GM19372 (cell line): ENCODE measurements around the gene CD99L2.

Source experiments
- ATAC-seq: cut with Tn5 transposase; IDR thresholded peaks from one replicate; pipeline ENCODE4 v1.9.1; 2021; ENCODE audit warnings: mild to moderate bottlenecking, low read depth, moderate library complexity; ENCODE audit not compliant: unreplicated experiment

Gene CD99L2

GRCh38 chrX:150898343-150899190 is at the start of gene CD99L2:
CD99L2 (minus strand) TSS chrX:150898668; CDS start chrX:150898588, 80 bp downstream.
- peak; percentile 88 for ATAC-seq

GRCh38 chrX:150944233-150944632 is 45.8 kb upstream of the CD99L2 start:
- no peak for ATAC-seq

- ATAC-seq = no peak
These were observed 44.6 kb upstream of the CD99L2 start for GRCh38 chrX:150942942-150943594.

GRCh38 chrX:150941580-150941979 is 43.1 kb upstream of the CD99L2 start:
- ATAC-seq = no peak

- ATAC-seq = no peak
These were observed 42.5 kb upstream of the CD99L2 start for GRCh38 chrX:150940844-150941495.

- ATAC-seq = no peak
These were observed 38.1 kb upstream of the CD99L2 start for GRCh38 chrX:150936556-150936955.

GRCh38 chrX:150935467-150935866 is 37.0 kb upstream of the CD99L2 start:
- no peak for ATAC-seq

- ATAC-seq = no peak
These were observed 36.0 kb upstream of the CD99L2 start for GRCh38 chrX:150934453-150934852.

GRCh38 chrX:150933945-150934350 is 35.5 kb upstream of the CD99L2 start:
- ATAC-seq = no peak

- no peak for ATAC-seq
These were observed 30.6 kb upstream of the CD99L2 start for GRCh38 chrX:150929058-150929457.

- no peak for ATAC-seq
These were observed 28.3 kb upstream of the CD99L2 start for GRCh38 chrX:150926791-150927190.

GRCh38 chrX:150926304-150926703 is 27.8 kb upstream of the CD99L2 start:
- no peak for ATAC-seq

GRCh38 chrX:150919401-150919800 is 20.9 kb upstream of the CD99L2 start:
- ATAC-seq = no peak

- no peak for ATAC-seq
These were observed 15.0 kb upstream of the CD99L2 start for GRCh38 chrX:150913511-150913910.

- ATAC-seq = no peak
These were observed 9.0 kb upstream of the CD99L2 start for GRCh38 chrX:150907474-150907873.

- ATAC-seq = no peak
These were observed 8.2 kb upstream of the CD99L2 start for GRCh38 chrX:150906694-150907093.

- no peak for ATAC-seq
These were observed 6.8 kb upstream of the CD99L2 start for GRCh38 chrX:150905293-150905692.

GRCh38 chrX:150903110-150903508 is 4.6 kb upstream of the CD99L2 start:
- no peak for ATAC-seq

- no peak for ATAC-seq
These were observed 4.1 kb upstream of the CD99L2 start for GRCh38 chrX:150902434-150903109.

GRCh38 chrX:150899191-150899757 is 806 bp upstream of the CD99L2 start:
- ATAC-seq = peak; percentile 33
